B cell (primary cell): Measurements from ENCODE around the gene ADH1C.

Experiments used
- CTCF ChIP-seq: fragments of 200-600 bp; IDR thresholded peaks from one replicate; pipeline ENCODE4 v1.8.0; 2022; ENCODE audit warnings: antibody characterized with exemption, mild to moderate bottlenecking
- EZH2 ChIP-seq: IDR thresholded peaks from 2 replicates; pipeline ENCODE4 v1.6.1; 2012; ENCODE audit warnings: borderline replicate concordance, low read depth, mild to moderate bottlenecking, moderate library complexity, low read length; ENCODE audit not compliant: insufficient read depth, poor library complexity, severe bottlenecking

- TF ChIP-seq CTCF, result no peak
- no peak for TF ChIP-seq EZH2
Observed at GRCh38 chr4:99361268-99361898, 8.8 kb upstream of the ADH1C start.
